ENCODE measurements around the gene ZBTB11.

GRCh38 chr3:101673953-101674352 is 3.0 kb downstream of the ZBTB11 start:
- TF ChIP-seq BRCA1 (IDR thresholded peaks at IDR 0.05; ENCODE audit: low read depth, low read length) = no peak
- no peak for TF ChIP-seq FOXK2 (IDR thresholded peaks at IDR 0.05)
- no peak for TF ChIP-seq SRF (IDR thresholded peaks at IDR 0.05; ENCODE audit: low read depth in 2 of 2, low read length in 2 of 2)
- no peak for TF ChIP-seq RAD21 (IDR thresholded peaks at IDR 0.05; ENCODE audit: insufficient read depth, low read depth, low read length)
- TF ChIP-seq BHLHE40 (IDR thresholded peaks at IDR 0.05; ENCODE audit: borderline replicate concordance in 1 of 2, low read depth in 2 of 2, low read length in 1 of 2) = no peak
- no peak for TF ChIP-seq PAX8 (IDR thresholded peaks at IDR 0.05)
- TF ChIP-seq CHD4 (IDR thresholded peaks at IDR 0.05) = no peak
- TF ChIP-seq E2F4 (IDR thresholded peaks at IDR 0.05; ENCODE audit: low read depth, low read length) = no peak
- TF ChIP-seq ZBED1 (IDR thresholded peaks at IDR 0.05; ENCODE audit: borderline replicate concordance) = no peak
